ENCODE measurements around the gene PARVA.

Gene PARVA

DNA sequence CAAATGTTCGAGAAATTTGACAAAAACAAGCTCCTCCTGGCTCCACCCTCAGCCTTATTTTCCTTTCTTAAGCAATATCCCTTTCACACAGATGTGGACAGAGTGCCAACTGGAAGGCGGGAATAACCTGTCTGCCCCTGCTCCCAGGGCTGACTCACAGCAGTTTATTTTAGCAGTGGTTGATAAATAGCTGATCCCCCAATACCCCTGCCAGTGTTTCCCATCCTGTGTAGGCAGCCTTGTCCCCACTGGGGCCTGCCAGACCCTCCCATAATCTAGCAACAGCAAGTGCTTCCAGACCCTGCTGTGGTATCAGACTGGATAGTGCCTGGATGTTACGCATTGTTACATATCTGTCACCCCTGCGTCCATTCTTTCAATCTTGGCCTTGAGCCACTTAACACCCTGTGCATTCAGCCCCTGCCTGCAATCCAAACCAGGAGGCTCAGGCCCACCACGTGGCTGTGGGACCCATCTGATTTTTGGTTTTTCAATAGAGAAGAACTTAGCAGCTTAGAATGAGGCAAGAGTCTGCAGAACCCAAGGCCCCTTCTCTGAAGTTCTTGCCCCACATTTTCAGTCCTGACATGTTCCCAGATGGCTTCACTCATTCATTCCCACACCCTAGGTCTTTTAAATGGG is 53.7 kb downstream of the PARVA start:
- DNase-seq (ENCODE audit: low read depth): no peak

DNA sequence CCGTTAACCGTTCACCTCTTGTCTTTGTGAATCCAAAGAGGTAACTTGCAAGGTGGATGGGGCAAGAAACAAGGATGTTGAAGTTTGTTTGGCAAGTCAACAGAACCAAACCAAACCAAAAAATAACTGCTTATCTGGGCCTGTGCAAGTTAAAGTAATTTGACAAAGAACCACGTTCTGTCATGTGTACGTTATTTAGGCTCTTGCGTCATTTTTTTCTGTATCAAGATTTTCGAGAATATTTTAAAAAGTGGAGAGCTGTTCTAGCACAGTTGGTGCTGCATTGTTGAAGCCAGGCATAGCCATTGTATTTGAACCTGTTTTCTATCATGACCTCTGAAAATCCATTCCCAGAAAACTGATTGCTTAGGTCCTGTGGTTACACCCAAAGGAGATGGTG is 55.1 kb downstream of the PARVA start:
- DNase-seq (ENCODE audit: low read depth): no peak

DNA sequence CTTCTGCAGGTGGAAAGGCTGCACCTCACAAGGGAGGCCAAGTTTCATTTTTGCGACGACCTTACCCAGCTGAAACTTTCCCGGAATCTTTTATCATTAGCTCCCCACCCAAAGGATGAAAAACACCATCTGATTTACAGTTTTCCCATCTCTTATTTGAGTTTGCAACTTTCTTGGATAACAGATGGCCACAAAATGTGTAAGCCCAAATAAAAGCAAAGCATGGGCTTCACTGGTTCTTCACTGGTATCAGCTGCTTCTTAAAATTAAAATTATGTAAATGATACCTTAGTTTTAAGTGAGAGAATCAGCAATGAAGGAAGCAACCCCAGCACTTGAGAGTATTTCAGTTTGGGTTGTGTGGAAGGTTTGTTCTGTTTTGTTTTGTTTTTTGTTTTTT is 55.8 kb downstream of the PARVA start:
- DNase-seq (ENCODE audit: low read depth): no peak

DNA sequence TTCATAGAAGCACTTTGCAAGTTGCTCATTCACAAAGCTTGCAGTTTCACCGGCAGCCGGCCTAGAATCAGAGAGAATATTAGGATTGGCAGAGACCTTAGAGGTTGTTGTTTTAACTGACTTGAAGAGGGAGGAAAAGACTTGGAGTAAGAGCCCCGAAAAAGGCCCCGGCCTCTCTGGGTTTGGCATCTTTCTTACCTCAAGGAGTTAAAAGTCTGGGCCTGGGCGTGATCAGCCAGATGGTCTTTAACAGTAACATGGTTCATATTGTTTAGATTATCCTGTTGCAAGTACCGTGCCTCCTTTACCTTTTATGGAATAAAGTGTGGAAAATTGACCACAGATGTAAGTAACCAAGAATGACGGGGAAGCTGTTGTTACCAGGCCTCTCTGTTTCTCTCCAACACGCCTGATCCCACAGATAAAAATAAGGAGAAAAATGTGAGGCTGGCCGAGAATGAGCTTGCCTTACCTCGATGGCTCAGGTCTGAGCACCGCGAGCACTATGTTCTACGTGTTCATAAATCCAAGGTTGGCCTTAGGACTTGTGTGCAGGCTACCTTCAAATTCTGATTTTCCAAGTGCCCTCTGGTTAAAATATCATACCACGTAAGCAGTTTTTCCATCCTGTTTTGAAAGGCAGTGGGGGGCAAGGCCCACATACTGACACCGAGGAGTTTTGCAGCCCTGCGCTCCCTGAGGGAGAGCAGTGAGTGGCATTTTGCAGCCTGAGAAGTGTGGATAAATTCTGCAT is 56.4 kb downstream of the PARVA start:
- peak; percentile 75 for DNase-seq (ENCODE audit: low read depth)

DNA sequence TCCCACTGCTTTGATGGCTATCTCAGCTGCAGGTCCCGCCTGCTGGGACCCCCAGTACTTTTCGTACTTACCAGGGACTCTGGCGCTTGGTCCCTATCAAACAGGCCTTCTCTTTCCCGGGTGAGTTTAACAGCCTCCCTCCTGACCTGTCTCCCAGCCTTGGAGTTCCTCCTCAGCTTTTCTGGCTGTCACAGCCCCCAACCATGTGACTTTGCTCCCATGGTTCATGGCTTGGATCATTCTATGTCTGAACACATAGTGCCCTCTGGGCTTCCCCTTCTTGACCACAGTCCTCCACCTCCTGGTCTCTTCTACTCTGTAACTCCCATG is 56.9 kb downstream of the PARVA start:
- DNase-seq (ENCODE audit: low read depth): no peak

DNA sequence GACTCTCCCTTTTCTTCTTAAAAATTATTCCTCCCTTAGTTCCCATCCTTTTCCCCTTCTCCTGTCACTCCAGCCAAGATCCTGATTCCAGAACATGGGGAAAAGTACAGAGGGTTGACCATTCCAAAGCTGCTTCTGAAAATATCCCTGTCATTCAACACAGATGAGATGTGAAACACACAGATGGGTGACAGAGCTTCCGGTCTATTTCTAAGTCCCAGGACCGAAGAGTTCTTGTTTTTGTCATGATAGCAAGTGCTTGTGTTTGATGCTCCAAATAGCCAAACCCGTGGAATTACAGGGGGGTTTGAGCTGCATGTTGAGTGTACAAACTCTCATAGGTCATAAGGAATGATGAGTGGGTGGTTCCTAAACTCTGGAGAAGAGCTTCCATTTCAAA is 57.9 kb downstream of the PARVA start:
- no peak for DNase-seq (ENCODE audit: low read depth)

DNA sequence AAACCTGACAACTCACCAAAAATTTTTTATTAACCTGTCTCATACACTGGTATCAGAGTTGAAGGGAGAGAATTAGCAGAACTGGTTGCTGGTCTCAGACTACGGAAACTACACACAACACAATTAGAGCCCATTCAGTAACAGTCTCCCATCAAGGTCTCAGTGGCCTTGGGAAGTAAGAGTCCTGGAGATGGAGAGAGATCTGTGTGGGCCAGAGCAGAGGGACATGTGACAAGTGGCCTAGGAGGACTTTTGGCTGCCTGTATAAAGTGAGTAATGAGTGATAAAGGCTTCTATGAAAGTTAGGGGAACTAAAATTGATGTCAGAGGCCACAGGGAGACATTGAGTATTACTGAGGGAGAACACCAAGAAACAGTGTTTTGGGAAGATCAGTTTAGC is 58.9 kb downstream of the PARVA start:
- DNase-seq (ENCODE audit: low read depth): no peak

DNA sequence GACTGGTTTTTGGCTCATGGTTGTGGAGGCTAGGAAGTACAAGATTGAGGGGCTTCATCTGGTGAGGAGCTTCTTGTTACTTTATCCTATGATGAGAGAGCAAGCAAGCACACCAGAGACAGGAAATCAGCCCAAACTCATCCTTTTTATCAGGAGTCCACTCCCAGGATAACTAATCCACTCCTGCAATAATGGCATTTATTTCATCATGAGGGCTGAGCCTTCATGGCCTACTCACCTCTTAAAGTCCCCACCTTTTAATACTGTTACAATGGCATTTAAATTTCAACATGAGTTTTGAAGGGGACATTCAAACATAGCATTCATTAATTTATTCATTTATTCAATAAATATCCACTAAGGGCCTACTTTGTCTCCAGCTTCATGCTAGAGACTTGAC is 60.9 kb downstream of the PARVA start:
- DNase-seq (ENCODE audit: low read depth): no peak

DNA sequence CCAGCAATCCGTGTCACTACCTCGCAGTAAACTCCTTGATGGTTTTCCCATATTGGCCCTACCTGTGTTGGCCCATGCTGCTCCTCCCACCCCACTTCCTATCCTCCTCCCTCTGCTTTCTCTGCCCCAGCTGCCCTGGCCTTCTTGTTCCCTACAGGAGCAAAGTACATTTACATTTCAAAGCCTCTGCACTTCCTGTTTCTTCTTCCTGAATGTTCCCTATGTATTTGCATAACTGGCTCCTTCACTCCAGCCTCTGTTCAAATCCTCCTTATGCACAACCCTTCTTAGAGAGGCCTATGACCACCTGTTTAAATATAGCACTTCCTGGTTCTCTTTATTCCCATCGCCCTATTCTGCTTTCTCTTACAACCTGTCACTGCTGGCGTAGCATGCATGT is 62.2 kb downstream of the PARVA start:
- DNase-seq (ENCODE audit: low read depth): no peak

DNA sequence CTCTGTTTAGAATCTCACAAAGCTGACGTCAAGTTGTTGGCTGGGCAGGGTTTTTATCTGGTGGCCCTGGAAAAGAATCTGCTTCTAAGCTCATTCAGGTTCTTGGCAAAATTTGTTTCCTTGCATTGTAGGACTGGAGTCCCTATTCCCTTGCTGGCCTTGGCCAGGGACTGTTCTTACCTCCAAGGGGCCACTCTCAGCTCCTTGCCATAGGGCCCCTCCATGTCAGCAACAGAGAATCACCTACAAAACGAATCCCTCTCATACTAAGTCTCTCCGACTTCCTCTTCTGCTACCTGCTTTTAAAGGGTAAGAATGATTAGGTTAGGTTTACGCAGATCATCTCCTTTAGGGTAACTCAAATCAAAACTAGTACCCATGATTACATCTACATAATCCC is 63.2 kb downstream of the PARVA start:
- DNase-seq (ENCODE audit: low read depth): no peak

DNA sequence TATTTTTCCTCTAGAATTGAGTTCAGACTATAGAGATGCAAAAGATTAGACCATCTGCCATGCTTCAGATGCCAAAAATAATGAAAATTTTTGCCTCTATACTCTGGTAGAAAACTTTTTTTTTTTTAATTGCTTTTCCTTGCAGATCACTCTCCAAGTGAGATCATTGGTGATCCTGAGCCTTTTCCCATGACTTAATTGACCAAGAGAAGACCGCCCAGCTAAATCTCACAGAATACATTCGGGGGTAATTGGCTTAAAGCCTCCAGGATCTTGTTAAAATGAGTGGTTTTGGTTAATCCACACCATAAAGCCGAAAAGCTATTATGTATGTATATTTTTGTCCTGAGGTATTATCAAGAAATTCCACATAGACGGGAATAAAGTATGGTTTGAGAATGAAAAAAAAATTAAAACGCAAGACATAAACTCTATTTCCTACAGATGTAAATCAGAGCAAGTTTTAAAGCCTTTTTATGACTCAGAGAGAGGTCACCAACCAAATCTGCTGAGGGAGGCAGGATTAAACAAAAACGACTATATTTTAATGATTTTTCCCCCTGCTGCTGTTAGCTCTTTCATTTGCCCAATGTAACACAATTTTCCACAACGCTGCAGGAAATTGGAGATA is 64.0 kb downstream of the PARVA start:
- no peak for DNase-seq (ENCODE audit: low read depth)

DNA sequence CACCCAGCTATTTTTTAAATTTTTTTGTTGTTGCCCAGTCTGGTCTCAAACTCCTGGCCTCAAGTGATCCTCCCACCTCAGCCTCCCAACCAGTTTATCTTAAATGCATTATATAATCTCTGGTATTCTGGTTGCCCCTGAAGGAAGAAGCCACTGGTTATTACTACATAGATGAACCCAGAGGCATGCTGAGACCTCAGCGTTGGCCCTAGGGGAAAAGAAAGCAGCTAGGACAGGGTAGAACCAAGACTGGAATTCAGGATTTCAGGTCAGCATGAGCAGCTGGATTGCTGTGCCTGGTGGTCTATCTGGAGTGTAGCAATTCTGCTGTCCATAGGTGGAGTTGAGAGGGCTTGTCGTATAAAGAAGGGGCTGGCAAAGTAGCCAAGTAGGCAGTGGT is 67.2 kb downstream of the PARVA start:
- DNase-seq (ENCODE audit: low read depth): no peak

DNA sequence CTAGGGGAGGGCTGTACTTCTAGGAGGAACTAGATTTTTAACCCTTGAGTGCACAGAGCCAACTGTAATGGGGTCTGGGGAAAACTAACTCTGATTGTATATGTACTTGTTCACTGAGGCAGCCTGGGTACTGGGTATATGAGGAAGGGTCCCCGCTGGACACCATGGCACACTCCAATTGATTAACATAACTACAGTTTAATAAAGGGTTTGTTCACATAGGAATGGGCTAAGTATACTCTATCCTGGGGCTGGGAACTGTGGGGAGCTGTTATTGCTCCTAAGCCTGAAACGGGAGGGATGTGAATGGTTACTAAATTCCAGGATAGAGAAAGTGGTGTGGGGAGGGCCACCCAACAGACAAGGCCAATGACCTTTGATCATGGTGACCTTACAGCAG is 67.6 kb downstream of the PARVA start:
- DNase-seq (ENCODE audit: low read depth): no peak

DNA sequence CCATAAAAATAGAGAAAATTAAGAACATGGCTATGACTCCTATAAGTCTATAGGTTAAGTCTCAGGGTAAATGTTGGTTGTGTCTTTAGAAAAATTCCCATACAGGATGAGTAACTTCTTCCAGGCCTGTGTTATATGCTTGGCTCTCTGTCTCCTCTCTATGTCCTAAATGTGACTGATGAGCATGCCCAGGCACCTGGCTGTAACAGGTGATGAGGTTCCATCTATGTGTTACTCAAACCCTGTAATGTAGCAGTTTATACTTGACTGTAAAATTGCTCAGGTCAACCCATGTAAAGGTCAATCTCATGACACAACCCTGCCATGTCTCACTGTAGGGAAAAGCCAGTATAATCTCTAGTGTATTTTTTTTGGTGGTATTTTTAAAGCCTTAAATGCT is 69.5 kb downstream of the PARVA start:
- no peak for DNase-seq (ENCODE audit: low read depth)

DNA sequence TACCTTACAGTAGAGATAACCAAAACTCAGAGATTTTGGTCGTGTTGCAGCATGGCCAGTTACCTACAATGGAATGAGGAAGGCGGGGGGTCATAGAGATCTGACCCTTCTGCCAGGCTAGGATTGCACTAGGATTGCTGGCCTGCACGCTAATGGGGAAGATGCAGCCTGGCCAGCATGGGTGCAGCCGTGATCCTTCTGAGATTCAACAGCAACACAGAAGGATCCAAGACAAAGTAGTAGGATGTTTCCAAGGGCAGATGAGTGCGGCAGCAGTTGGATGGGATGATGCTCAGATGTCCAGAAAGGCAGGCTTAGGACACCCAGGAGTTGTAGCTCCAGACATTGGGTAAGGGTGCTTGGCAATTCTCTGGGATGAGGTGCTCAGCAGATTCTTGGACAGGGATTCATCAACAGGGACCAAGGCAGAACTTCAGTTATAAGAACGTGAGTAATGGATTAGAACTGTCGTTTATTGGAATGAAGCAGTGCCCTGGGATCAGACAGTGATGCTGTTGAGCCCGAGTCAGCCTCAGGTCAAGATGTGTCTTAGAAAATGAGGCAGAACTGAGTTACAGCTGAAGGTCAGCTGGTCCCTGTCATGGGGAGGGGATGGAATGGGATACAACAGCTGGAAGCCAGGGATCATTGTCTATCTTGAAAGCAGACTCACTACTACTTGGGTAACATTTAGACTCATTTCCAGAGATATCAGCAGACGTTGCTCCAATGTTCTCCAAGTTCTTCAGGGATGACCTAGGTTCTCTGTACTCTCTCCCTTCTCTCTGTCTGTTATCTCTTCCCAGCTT is 71.0 kb downstream of the PARVA start:
- DNase-seq (ENCODE audit: low read depth): no peak

DNA sequence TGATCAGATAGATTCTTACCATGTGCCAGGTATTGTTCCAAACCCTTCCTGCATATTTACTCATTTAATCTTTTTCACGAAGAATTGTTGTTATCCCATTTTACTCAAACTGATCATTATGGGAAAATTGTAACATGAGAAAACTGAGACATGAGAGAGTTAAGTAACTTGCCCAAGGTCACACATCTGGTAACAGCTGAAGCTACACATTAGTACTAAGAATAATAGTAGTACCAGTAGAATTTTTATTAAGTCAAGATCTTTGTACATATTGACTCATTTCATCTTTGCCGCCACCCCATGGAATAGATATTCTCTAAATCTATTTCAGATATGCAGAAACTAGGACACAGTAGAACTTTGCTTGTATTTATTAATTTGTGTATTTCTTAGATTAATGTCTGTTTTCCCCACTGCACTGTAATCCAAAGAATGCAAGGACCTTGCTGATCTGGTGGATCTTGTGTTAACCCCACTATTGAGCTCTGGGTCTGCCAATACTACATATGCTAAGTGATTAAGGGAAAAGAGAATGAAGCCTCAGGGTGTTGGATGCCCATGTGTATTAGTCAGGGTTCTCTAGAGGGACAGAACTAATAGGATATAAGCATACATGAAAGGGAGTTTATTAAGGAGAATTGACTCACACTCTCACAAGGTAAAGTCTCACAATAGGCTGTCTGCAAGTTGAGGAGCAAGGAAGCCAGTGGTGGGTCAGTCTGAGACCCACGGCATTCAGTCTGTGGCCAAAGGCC is 72.8 kb downstream of the PARVA start:
- DNase-seq (ENCODE audit: low read depth): peak; percentile 36

DNA sequence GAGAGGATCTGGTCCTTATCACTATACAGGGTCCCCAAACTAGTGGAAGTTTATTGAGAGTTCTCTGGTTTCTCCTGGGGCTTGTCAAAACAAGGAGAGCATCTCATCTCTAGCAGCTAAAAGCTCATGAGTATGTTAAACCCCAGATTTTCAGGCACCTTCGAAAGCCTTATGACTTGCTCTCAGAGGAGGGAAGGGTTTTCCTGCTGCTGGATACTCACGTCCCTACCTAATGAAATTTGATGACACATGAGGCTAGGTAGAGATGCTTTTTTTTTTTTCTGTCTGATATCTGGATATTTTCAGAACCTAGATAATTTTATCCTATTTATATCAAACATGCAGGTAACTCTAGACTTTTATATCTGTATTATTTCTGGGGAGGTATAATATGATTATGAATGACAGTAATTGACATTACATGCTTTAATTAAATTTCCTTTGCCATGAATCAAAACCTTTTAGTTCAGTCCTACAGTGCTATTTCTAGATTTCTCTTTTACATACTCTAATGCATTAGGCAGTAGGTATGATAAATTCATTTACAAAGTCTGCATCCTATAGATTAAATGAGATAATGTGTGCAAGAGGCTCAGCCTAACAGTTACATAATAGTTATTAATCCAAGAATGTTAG is 73.9 kb downstream of the PARVA start:
- no peak for DNase-seq (ENCODE audit: low read depth)

DNA sequence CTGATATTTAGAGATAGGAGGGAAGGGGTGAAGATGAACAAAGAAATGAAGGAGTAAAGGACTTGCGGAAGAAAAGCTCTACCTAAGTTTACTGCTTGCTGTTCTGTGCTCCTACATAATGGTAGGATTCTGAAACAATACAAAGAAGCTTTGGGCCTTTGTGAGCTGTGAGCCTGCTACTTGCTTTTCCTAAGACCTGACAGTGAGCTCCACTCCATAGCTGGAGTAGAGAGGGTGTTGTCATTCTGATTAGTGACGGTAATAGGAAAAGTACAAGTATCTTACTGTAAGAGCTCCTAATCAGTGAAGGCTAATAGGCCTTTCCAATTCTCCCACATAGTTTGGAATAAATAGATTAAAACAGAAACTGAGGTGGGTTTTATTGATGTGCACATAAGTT is 75.9 kb downstream of the PARVA start:
- no peak for DNase-seq (ENCODE audit: low read depth)

DNA sequence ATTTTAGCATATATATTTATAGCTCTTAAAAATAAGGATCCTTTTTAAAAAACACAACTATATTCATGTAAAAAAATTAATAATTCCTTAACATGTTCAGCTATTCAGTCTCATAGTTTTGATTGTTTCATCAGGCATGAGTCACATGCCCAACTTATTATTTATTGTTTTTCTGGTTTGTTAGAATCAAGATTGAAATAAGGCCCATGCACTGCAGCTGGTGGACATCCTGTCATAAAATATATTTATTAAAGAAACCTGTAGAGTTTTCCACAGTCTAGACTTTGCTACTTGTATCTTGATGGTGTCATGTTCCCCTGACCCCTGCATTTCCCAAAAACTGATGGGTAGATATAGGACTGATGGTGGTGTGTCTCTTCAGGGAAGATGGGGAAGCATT is 77.4 kb downstream of the PARVA start:
- DNase-seq (ENCODE audit: low read depth): no peak

DNA sequence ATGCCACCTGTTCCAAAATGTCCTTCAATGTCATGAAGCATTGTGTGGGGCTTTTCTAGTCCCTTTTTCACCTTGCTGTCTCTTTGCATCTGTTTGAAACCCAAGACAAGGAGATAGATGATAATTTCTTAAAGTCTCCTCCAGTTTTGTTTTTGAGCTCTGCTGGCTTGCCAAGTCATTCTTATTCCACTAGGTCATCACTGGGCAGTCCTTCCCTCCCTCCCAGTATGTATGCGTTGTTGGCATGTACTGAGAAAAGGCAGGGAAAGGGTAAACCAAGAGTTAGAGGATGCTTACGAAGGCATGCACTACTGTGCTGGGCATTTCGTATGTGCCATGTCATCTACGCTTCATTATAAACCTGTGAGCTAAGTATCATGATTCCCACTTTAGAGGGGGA is 78.6 kb downstream of the PARVA start:
- no peak for DNase-seq (ENCODE audit: low read depth)
